Measurements from ENCODE around the gene TIAM2.

- TF ChIP-seq POLR2AphosphoS5 (IDR thresholded peaks at IDR 0.05; ENCODE audit: low read depth) (no peak), EZH2phosphoT487 (IDR thresholded peaks at IDR 0.05; ENCODE audit: unreplicated experiment) (no peak), CTCF (conservative IDR thresholded peaks at IDR 0.05; ENCODE audit: low read depth in 2 of 2) (no peak)
Measured at GRCh38 chr6:155245193-155245592, 250.1 kb downstream of the TIAM2 start.
